Endothelial cell of umbilical vein (primary cell): ENCODE results near the gene MREG. TPM values are rescaled to one million over a fixed set of nuclear protein-coding genes. Genes with fewer than 3 reads are reported as not detected.

Experiments
- BruUV-seq: library from RNA; stranded (reverse); fragments of 400-500 nt; replicated peaks from 2 replicates; lab custom pipeline; 2021; lab: Mats Ljungman, UMichigan
- CTCF ChIA-PET: fragments of 300-600, 350-600 bp; sonication (Branson Sonifier 250); formaldehyde crosslinking; loops from one replicate; lab custom pipeline; 2021; ENCODE audit warnings: antibody characterized with exemption, inconsistent platforms; lab: Charles Lee
- POLR2A ChIA-PET: fragments of 300-600, 350-600 bp; sonication (Branson Sonifier 250); formaldehyde crosslinking; loops from one replicate; lab custom pipeline; 2021; ENCODE audit warnings: antibody characterized with exemption, inconsistent platforms; lab: Charles Lee
- DNase-seq: peaks from one replicate; pipeline ENCODE4 v3.0.0-alpha.2; 2011; ENCODE audit warnings: low read depth, low spot score
- FAIRE-seq: peaks from 2 replicates; lab custom pipeline; 2011; peaks lifted over from hg19 to GRCh38; lab: Jason Lieb, UNC
- H2AFZ ChIP-seq: 2 replicates; pipeline ENCODE4 v1.6.0; 2012; ENCODE audit warnings: low read depth, low read length, control low read depth, inconsistent platforms
- H3K27ac ChIP-seq: 2 replicates; pipeline ENCODE4 v1.5.1; 2011; ENCODE audit warnings: low read depth, mild to moderate bottlenecking, control low read depth, low read length, moderate library complexity; ENCODE audit not compliant: insufficient read depth
- H3K27me3 ChIP-seq, 2 experiments: 2 replicates each; pipeline versions ENCODE4 v1.6.0 to v1.6.1; 2011; ENCODE audit warnings: low read length in 2 of 2, mixed read lengths in 1 of 2; ENCODE audit not compliant: control insufficient read depth in 2 of 2, insufficient read depth in 2 of 2
- H3K36me3 ChIP-seq, 2 experiments: 2 replicates in 1 of 2; 3 replicates in 1 of 2; pipeline ENCODE4 v1.5.1; 2011; ENCODE audit warnings: low read length in 2 of 2, mild to moderate bottlenecking in 1 of 2, moderate library complexity in 1 of 2; ENCODE audit not compliant: control insufficient read depth in 2 of 2, insufficient read depth in 2 of 2; ENCODE audit errors: extremely low read depth in 1 of 2
- H3K4me1 ChIP-seq: 3 replicates; pipeline ENCODE4 v1.5.1; 2011; ENCODE audit warnings: mild to moderate bottlenecking, low read length; ENCODE audit not compliant: control insufficient read depth, insufficient read depth; ENCODE audit errors: extremely low read depth
- H3K4me2 ChIP-seq: 2 replicates; pipeline ENCODE4 v1.6.1; 2011; ENCODE audit warnings: low read length, control low read depth, mixed read lengths; ENCODE audit not compliant: insufficient read depth
- H3K4me3 ChIP-seq, 3 experiments: fragments of 200-600 bp in 1 of 3; sonication (generic), shearing (Covaris generic) in 1 of 3; replicated peaks in 1 of 3; 2 replicates each; pipeline ENCODE4 v1.5.1; 2011 to 2016; ENCODE audit warnings: control low read depth in 3 of 3, low read length in 3 of 3, mild to moderate bottlenecking in 2 of 3, inconsistent platforms in 1 of 3, low read depth in 1 of 3, moderate library complexity in 1 of 3; ENCODE audit not compliant: insufficient read depth in 1 of 3
- H3K79me2 ChIP-seq: 2 replicates; pipeline ENCODE4 v1.6.0; 2012; ENCODE audit warnings: low read length, inconsistent platforms; ENCODE audit not compliant: control insufficient read depth, insufficient read depth
- H3K9ac ChIP-seq: replicated peaks from 2 replicates; pipeline ENCODE3; 2011; ENCODE audit warnings: low read length, control low read depth; ENCODE audit not compliant: insufficient read depth; ENCODE audit errors: extremely low read depth
- H3K9me1 ChIP-seq: replicated peaks from 3 replicates; pipeline ENCODE4 v1.6.0; 2011; ENCODE audit warnings: mild to moderate bottlenecking, low read length; ENCODE audit not compliant: control insufficient read depth, insufficient read depth; ENCODE audit errors: extremely low read depth
- H3K9me3 ChIP-seq: replicated peaks from 2 replicates; pipeline ENCODE4 v1.5.1; 2012; ENCODE audit warnings: low read length, inconsistent platforms; ENCODE audit not compliant: control insufficient read depth, insufficient read depth
- H4K20me1 ChIP-seq: replicated peaks from 2 replicates; pipeline ENCODE3; 2011; ENCODE audit warnings: mild to moderate bottlenecking, low read length; ENCODE audit not compliant: control insufficient read depth, insufficient read depth; ENCODE audit errors: extremely low read depth
- EZH2 ChIP-seq: IDR thresholded peaks from 2 replicates; pipeline ENCODE4 v1.6.1; 2012; ENCODE audit warnings: borderline replicate concordance, low read depth, mild to moderate bottlenecking, moderate library complexity, low read length, inconsistent platforms; ENCODE audit not compliant: severe bottlenecking
- FOS ChIP-seq: IDR thresholded peaks from 2 replicates; pipeline ENCODE4 v1.6.1; 2011; ENCODE audit warnings: mild to moderate bottlenecking, low read length, moderate library complexity, borderline replicate concordance; ENCODE audit not compliant: insufficient read depth
- GATA2 ChIP-seq: IDR thresholded peaks from 2 replicates; pipeline ENCODE4 v1.7.0; 2011; ENCODE audit warnings: low read depth, mild to moderate bottlenecking, moderate library complexity, mixed read lengths, low read length; ENCODE audit not compliant: insufficient read length, insufficient read depth
- JUN ChIP-seq: IDR thresholded peaks from 2 replicates; pipeline ENCODE4 v1.6.1; 2011; ENCODE audit warnings: borderline replicate concordance, low read depth; ENCODE audit not compliant: insufficient read length, insufficient read depth
- MAX ChIP-seq: IDR thresholded peaks from 2 replicates; pipeline ENCODE4 v1.6.1; 2011; ENCODE audit not compliant: insufficient read depth, insufficient read length
- MYC ChIP-seq: IDR thresholded peaks from one replicate; pipeline ENCODE4 v1.6.1; 2011; ENCODE audit warnings: mild to moderate bottlenecking, low read depth, low read length
- POLR2A ChIP-seq: IDR thresholded peaks from 2 replicates; pipeline ENCODE4 v1.6.1; 2012; ENCODE audit warnings: low read depth, mild to moderate bottlenecking, control low read depth, low read length
- POLR2AphosphoS5 ChIP-seq: IDR thresholded peaks from 2 replicates; pipeline ENCODE4 v1.6.1; 2012; ENCODE audit warnings: low read depth, mild to moderate bottlenecking, control low read depth, low read length, moderate library complexity; ENCODE audit not compliant: insufficient read depth
- dilution Hi-C: fragments of 300-500 bp; cut with MboI; formaldehyde crosslinking; loops from one replicate; pipeline ENCODE4 v1.15.0; 2019; ENCODE audit warnings: low sequenced_read_pairs; ENCODE audit not compliant: extremely low pct_ligation_motif_present
- intact Hi-C: fragments of 100-400 bp; cut with micrococcal nuclease; formaldehyde crosslinking; loops from one replicate; pipeline ENCODE4 v1.10.0; 2022
- polyA plus RNA-seq, 4 experiments: library from polyadenylated mRNA; depleted of rRNA in 3 of 4; stranded (reverse) in 3 of 4; unstranded in 1 of 4; fragments of >200 nt; gene quantifications; 2 replicates each; pipeline versions ENCODE4 v1.2.1 to v1.2.3, GENCODE V29; 2011 to 2012; ENCODE audit warnings: missing spikeins in 1 of 4
- total RNA-seq: library from RNA; stranded (reverse); gene quantifications from 2 replicates; pipeline ENCODE4 v1.2.3, GENCODE V29; 2021
- TF ChIP-seq, protein P1 (sequence below), 2 donors: IDR thresholded peaks; 1 replicate in 1 of 2; 2 replicates in 1 of 2; pipeline ENCODE4 v1.5.1; 2011; ENCODE audit warnings: low read length in 2 of 2, mild to moderate bottlenecking in 2 of 2, moderate library complexity in 2 of 2, control low read depth in 1 of 2, inconsistent platforms in 1 of 2, low read depth in 1 of 2; ENCODE audit not compliant: insufficient read depth in 1 of 2; ENCODE audit errors: extremely low read depth in 1 of 2

The MREG gene
- total and polyA plus RNA-seq, 2 donors (not counting 3 experiments of a cell fraction or from before 2014, with no cell fraction given), result 0.41 to 3.9 TPM

GRCh38 chr2:215918901-215919599 lies 94.3 kb downstream of the MREG start:
- peak overlapping the region; percentile 66 for H2AFZ ChIP-seq
- H3K9me1 ChIP-seq, result no peaks in the 10 kb centered on the region
- intact Hi-C loops (no loop called here), dilution Hi-C loops (no loop called here)
- no peaks in the 10 kb centered on the region for H3K27me3 ChIP-seq
- H3K36me3 ChIP-seq, result no peaks in the 10 kb centered on the region
- no TSS peak for BruUV-seq
- H3K9ac ChIP-seq, result no peak overlapping the region
- H3K27ac ChIP-seq, result no peak overlapping the region
- no peaks in the 10 kb centered on the region for H3K9me3 ChIP-seq
- TF ChIP-seq, protein P1, sequence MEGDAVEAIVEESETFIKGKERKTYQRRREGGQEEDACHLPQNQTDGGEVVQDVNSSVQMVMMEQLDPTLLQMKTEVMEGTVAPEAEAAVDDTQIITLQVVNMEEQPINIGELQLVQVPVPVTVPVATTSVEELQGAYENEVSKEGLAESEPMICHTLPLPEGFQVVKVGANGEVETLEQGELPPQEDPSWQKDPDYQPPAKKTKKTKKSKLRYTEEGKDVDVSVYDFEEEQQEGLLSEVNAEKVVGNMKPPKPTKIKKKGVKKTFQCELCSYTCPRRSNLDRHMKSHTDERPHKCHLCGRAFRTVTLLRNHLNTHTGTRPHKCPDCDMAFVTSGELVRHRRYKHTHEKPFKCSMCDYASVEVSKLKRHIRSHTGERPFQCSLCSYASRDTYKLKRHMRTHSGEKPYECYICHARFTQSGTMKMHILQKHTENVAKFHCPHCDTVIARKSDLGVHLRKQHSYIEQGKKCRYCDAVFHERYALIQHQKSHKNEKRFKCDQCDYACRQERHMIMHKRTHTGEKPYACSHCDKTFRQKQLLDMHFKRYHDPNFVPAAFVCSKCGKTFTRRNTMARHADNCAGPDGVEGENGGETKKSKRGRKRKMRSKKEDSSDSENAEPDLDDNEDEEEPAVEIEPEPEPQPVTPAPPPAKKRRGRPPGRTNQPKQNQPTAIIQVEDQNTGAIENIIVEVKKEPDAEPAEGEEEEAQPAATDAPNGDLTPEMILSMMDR (IDR thresholded peaks at IDR 0.05; ENCODE audit: extremely low read depth in 1 of 2, insufficient read depth in 1 of 2, low read depth in 1 of 2, low read length in 2 of 2), result no peak
- TF ChIP-seq POLR2AphosphoS5 (no peak), MAX (no peak), FOS (no peak), MYC (no peak), GATA2 (no peak), JUN (no peak), POLR2A (no peak), EZH2 (no peak)
- POLR2A ChIA-PET, result no interaction called here
- CTCF ChIA-PET, result interaction anchor here (0.8 to 2.2 kb wide), 6 partner anchors 85 to 523 kb away, joined by 3 to 6 read pairs (median 4); no protein-coding TSS in a partner anchor
- H3K79me2 ChIP-seq, result no peaks in the 10 kb centered on the region
- H4K20me1 ChIP-seq, result no peaks in the 10 kb centered on the region
- DNase-seq (peak; percentile 28), FAIRE-seq (no peak)
- H3K4me3 ChIP-seq, result no peak overlapping the region
- no peak overlapping the region for H3K4me2 ChIP-seq
- peaks cover 12% of the 10 kb centered on the region for H3K4me1 ChIP-seq
